ENCODE data around the gene FHIP2A.
"Not testable (repeated sequence)": the region's sequence is repeated elsewhere in the genome, so short reads cannot be mapped to it uniquely, and the experiment has no call there.

The FHIP2A gene

GRCh38 chr10:114821293-114821914 is at the start of gene FHIP2A:
FHIP2A (plus strand) TSS chr10:114821780; CDS start chr10:114822079, 299 bp downstream.
- no peaks in the 10 kb centered on the region for H3K36me3 ChIP-seq (ENCODE audit: control insufficient read depth in 1 of 2, insufficient read depth in 2 of 2, low read length in 2 of 2)
- H3K9me3 ChIP-seq (ENCODE audit: control insufficient read depth in 1 of 2, low read length in 2 of 2) = no peaks in the 10 kb centered on the region
- peak within 1 kb of the TSS; percentile 92 for H3K27ac ChIP-seq (ENCODE audit: low read depth, low read length)
- peaks cover 16 to 21% of the 10 kb centered on the region in 2 donors for H3K4me1 ChIP-seq (ENCODE audit: control insufficient read depth in 1 of 2, insufficient read depth in 2 of 2, low read length in 2 of 2)
- no peaks in the 10 kb centered on the region for H3K27me3 ChIP-seq (ENCODE audit: control insufficient read depth in 1 of 2, insufficient read depth in 2 of 2, low read length in 2 of 2)
- H3K4me3 ChIP-seq (ENCODE audit: low read depth in 1 of 2, low read length in 2 of 2) = peak within 1 kb of the TSS; percentile 70 to 86
- H3K9ac ChIP-seq (ENCODE audit: low read depth in 1 of 2, low read length in 2 of 2) = peak within 1 kb of the TSS; percentile 78 to 89

- Histone ChIP-seq H3K9me3 (ENCODE audit: control insufficient read depth in 1 of 2, low read length in 2 of 2) (no peaks in the 10 kb centered on the region), H3K27ac (ENCODE audit: low read depth, low read length) (no peak overlapping the region)
Observed at GRCh38 chr10:114772496-114773196, 48.9 kb upstream of the FHIP2A start.

GRCh38 chr10:114773197-114773532 is 48.4 kb upstream of the FHIP2A start:
- Histone ChIP-seq H3K4me3 (ENCODE audit: low read depth in 1 of 2, low read length in 2 of 2) (no peak overlapping the region), H3K27me3 (ENCODE audit: control insufficient read depth in 1 of 2, insufficient read depth in 2 of 2, low read length in 2 of 2) (no peaks in the 10 kb centered on the region), H3K9ac (ENCODE audit: low read depth in 1 of 2, low read length in 2 of 2) (no peak overlapping the region), H3K9me3 (ENCODE audit: control insufficient read depth in 1 of 2, low read length in 2 of 2) (no peaks in the 10 kb centered on the region), H3K4me1 (ENCODE audit: control insufficient read depth in 1 of 2, insufficient read depth in 2 of 2, low read length in 2 of 2) (no peaks in the 10 kb centered on the region), H3K27ac (ENCODE audit: low read depth, low read length) (no peak overlapping the region), H3K36me3 (ENCODE audit: control insufficient read depth in 1 of 2, insufficient read depth in 2 of 2, low read length in 2 of 2) (no peaks in the 10 kb centered on the region)

More at GRCh38 chr10:114772496-114773196, 48.9 kb upstream of the FHIP2A start:
- H3K27me3 ChIP-seq (ENCODE audit: control insufficient read depth in 1 of 2, insufficient read depth in 2 of 2, low read length in 2 of 2) = no peaks in the 10 kb centered on the region
- no peaks in the 10 kb centered on the region for H3K36me3 ChIP-seq (ENCODE audit: control insufficient read depth in 1 of 2, insufficient read depth in 2 of 2, low read length in 2 of 2)
- no peak overlapping the region for H3K9ac ChIP-seq (ENCODE audit: low read depth in 1 of 2, low read length in 2 of 2)
- H3K4me3 ChIP-seq (ENCODE audit: low read depth in 1 of 2, low read length in 2 of 2) = no peak overlapping the region
- no peaks in the 10 kb centered on the region for H3K4me1 ChIP-seq (ENCODE audit: control insufficient read depth in 1 of 2, insufficient read depth in 2 of 2, low read length in 2 of 2)

GRCh38 chr10:114775082-114775481 is 46.5 kb upstream of the FHIP2A start:
- H3K9me3 ChIP-seq (ENCODE audit: control insufficient read depth in 1 of 2, low read length in 2 of 2) = not testable (repeated sequence)

GRCh38 chr10:114777415-114777814 is 44.2 kb upstream of the FHIP2A start:
- Histone ChIP-seq H3K4me1 (ENCODE audit: control insufficient read depth in 1 of 2, insufficient read depth in 2 of 2, low read length in 2 of 2) (peaks cover 14 to 19% of the 10 kb centered on the region in 2 donors), H3K27ac (ENCODE audit: low read depth, low read length) (no peak overlapping the region), H3K9me3 (ENCODE audit: control insufficient read depth in 1 of 2, low read length in 2 of 2) (no peaks in the 10 kb centered on the region), H3K4me3 (ENCODE audit: low read depth in 1 of 2, low read length in 2 of 2) (no peak overlapping the region), H3K27me3 (ENCODE audit: control insufficient read depth in 1 of 2, insufficient read depth in 2 of 2, low read length in 2 of 2) (no peaks in the 10 kb centered on the region), H3K36me3 (ENCODE audit: control insufficient read depth in 1 of 2, insufficient read depth in 2 of 2, low read length in 2 of 2) (no peaks in the 10 kb centered on the region), H3K9ac (ENCODE audit: low read depth in 1 of 2, low read length in 2 of 2) (no peak overlapping the region)

More at GRCh38 chr10:114775082-114775481, 46.5 kb upstream of the FHIP2A start:
- H3K9ac ChIP-seq (ENCODE audit: low read depth in 1 of 2, low read length in 2 of 2); H3K4me3 ChIP-seq (ENCODE audit: low read depth in 1 of 2, low read length in 2 of 2); H3K4me1 ChIP-seq (ENCODE audit: control insufficient read depth in 1 of 2, insufficient read depth in 2 of 2, low read length in 2 of 2); H3K36me3 ChIP-seq (ENCODE audit: control insufficient read depth in 1 of 2, insufficient read depth in 2 of 2, low read length in 2 of 2); H3K27me3 ChIP-seq (ENCODE audit: control insufficient read depth in 1 of 2, insufficient read depth in 2 of 2, low read length in 2 of 2); H3K27ac ChIP-seq (ENCODE audit: low read depth, low read length): not testable (repeated sequence)

GRCh38 chr10:114779803-114780576 is 41.6 kb upstream of the FHIP2A start:
- H3K27me3 ChIP-seq (ENCODE audit: control insufficient read depth in 1 of 2, insufficient read depth in 2 of 2, low read length in 2 of 2) = no peaks in the 10 kb centered on the region
- H3K4me3 ChIP-seq (ENCODE audit: low read depth in 1 of 2, low read length in 2 of 2) = peak overlapping the region in 1 of 2 donors; percentile 44
- peaks cover 14 to 19% of the 10 kb centered on the region in 2 donors for H3K4me1 ChIP-seq (ENCODE audit: control insufficient read depth in 1 of 2, insufficient read depth in 2 of 2, low read length in 2 of 2)
- H3K9me3 ChIP-seq (ENCODE audit: control insufficient read depth in 1 of 2, low read length in 2 of 2) = no peaks in the 10 kb centered on the region
- H3K27ac ChIP-seq (ENCODE audit: low read depth, low read length) = peak overlapping the region; percentile 25
- no peak overlapping the region for H3K9ac ChIP-seq (ENCODE audit: low read depth in 1 of 2, low read length in 2 of 2)
- H3K36me3 ChIP-seq (ENCODE audit: control insufficient read depth in 1 of 2, insufficient read depth in 2 of 2, low read length in 2 of 2) = no peaks in the 10 kb centered on the region

GRCh38 chr10:114780577-114781184 is 40.9 kb upstream of the FHIP2A start:
- Histone ChIP-seq H3K4me1 (ENCODE audit: control insufficient read depth in 1 of 2, insufficient read depth in 2 of 2, low read length in 2 of 2) (peaks cover 14 to 19% of the 10 kb centered on the region in 2 donors), H3K27ac (ENCODE audit: low read depth, low read length) (peak overlapping the region; percentile 25), H3K9ac (ENCODE audit: low read depth in 1 of 2, low read length in 2 of 2) (no peak overlapping the region), H3K4me3 (ENCODE audit: low read depth in 1 of 2, low read length in 2 of 2) (peak overlapping the region in 1 of 2 donors; percentile 44), H3K9me3 (ENCODE audit: control insufficient read depth in 1 of 2, low read length in 2 of 2) (no peaks in the 10 kb centered on the region), H3K27me3 (ENCODE audit: control insufficient read depth in 1 of 2, insufficient read depth in 2 of 2, low read length in 2 of 2) (no peaks in the 10 kb centered on the region), H3K36me3 (ENCODE audit: control insufficient read depth in 1 of 2, insufficient read depth in 2 of 2, low read length in 2 of 2) (no peaks in the 10 kb centered on the region)

- Histone ChIP-seq H3K9ac (ENCODE audit: low read depth in 1 of 2, low read length in 2 of 2) (no peak overlapping the region), H3K36me3 (ENCODE audit: control insufficient read depth in 1 of 2, insufficient read depth in 2 of 2, low read length in 2 of 2) (no peaks in the 10 kb centered on the region), H3K27ac (ENCODE audit: low read depth, low read length) (no peak overlapping the region), H3K9me3 (ENCODE audit: control insufficient read depth in 1 of 2, low read length in 2 of 2) (no peaks in the 10 kb centered on the region), H3K4me1 (ENCODE audit: control insufficient read depth in 1 of 2, insufficient read depth in 2 of 2, low read length in 2 of 2) (peaks cover 14 to 19% of the 10 kb centered on the region in 2 donors), H3K4me3 (ENCODE audit: low read depth in 1 of 2, low read length in 2 of 2) (no peak overlapping the region), H3K27me3 (ENCODE audit: control insufficient read depth in 1 of 2, insufficient read depth in 2 of 2, low read length in 2 of 2) (no peaks in the 10 kb centered on the region)
Observed at GRCh38 chr10:114782666-114783065, 38.9 kb upstream of the FHIP2A start.

GRCh38 chr10:114783686-114784085 is 37.9 kb upstream of the FHIP2A start:
- H3K9ac ChIP-seq (ENCODE audit: low read depth in 1 of 2, low read length in 2 of 2) = no peak overlapping the region
- no peak overlapping the region for H3K27ac ChIP-seq (ENCODE audit: low read depth, low read length)
- no peaks in the 10 kb centered on the region for H3K27me3 ChIP-seq (ENCODE audit: control insufficient read depth in 1 of 2, insufficient read depth in 2 of 2, low read length in 2 of 2)
- H3K4me3 ChIP-seq (ENCODE audit: low read depth in 1 of 2, low read length in 2 of 2) = no peak overlapping the region
- no peaks in the 10 kb centered on the region for H3K36me3 ChIP-seq (ENCODE audit: control insufficient read depth in 1 of 2, insufficient read depth in 2 of 2, low read length in 2 of 2)
- no peaks in the 10 kb centered on the region for H3K9me3 ChIP-seq (ENCODE audit: control insufficient read depth in 1 of 2, low read length in 2 of 2)
- peaks cover 14 to 19% of the 10 kb centered on the region in 2 donors for H3K4me1 ChIP-seq (ENCODE audit: control insufficient read depth in 1 of 2, insufficient read depth in 2 of 2, low read length in 2 of 2)

GRCh38 chr10:114786492-114786891 is 35.1 kb upstream of the FHIP2A start:
- H3K27me3 ChIP-seq (ENCODE audit: control insufficient read depth in 1 of 2, insufficient read depth in 2 of 2, low read length in 2 of 2); H3K9ac ChIP-seq (ENCODE audit: low read depth in 1 of 2, low read length in 2 of 2); H3K4me3 ChIP-seq (ENCODE audit: low read depth in 1 of 2, low read length in 2 of 2); H3K9me3 ChIP-seq (ENCODE audit: control insufficient read depth in 1 of 2, low read length in 2 of 2); H3K27ac ChIP-seq (ENCODE audit: low read depth, low read length); H3K36me3 ChIP-seq (ENCODE audit: control insufficient read depth in 1 of 2, insufficient read depth in 2 of 2, low read length in 2 of 2); H3K4me1 ChIP-seq (ENCODE audit: control insufficient read depth in 1 of 2, insufficient read depth in 2 of 2, low read length in 2 of 2): not testable (repeated sequence)
